GM12878 (cell line): ENCODE measurements around the gene PDX1. TPM values are rescaled to one million over a fixed set of nuclear protein-coding genes. Genes with fewer than 3 reads are reported as not detected.

Experiments
- ATAC-seq: fragments of 200-7000 bp; cut with Tn5 transposase; 3 replicates; pipeline ENCODE4 v1.9.1; 2020; ENCODE audit warnings: mild to moderate bottlenecking, moderate library complexity
- Bru-seq: library from RNA; stranded (reverse); fragments of 400-500 nt; gene quantifications from one replicate; lab custom pipeline; 2021; lab: Mats Ljungman, UMichigan
- BruChase-seq, 2 experiments: library from RNA; stranded (reverse); fragments of 400-500 nt; gene quantifications; one replicate each; lab custom pipeline; 2021; lab: Mats Ljungman, UMichigan
- BruUV-seq: library from RNA; stranded (reverse); fragments of 400-500 nt; replicated peaks from 2 replicates; lab custom pipeline; 2021; lab: Mats Ljungman, UMichigan
- CTCF ChIA-PET: fragments of 300-600 bp; sonication (Branson Sonifier 250); formaldehyde crosslinking; extraction: SDS; loops from one replicate; lab custom pipeline; 2021; ENCODE audit warnings: inconsistent platforms; lab: Yijun Ruan, JAX
- POLR2A ChIA-PET: fragments of 350-600 bp; formaldehyde crosslinking; extraction: SDS; loops from one replicate; lab custom pipeline; 2021; ENCODE audit warnings: inconsistent platforms; lab: Charles Lee
- RAD21 ChIA-PET: fragments of 300-600 bp; sonication (Branson Sonifier 250); formaldehyde crosslinking; loops from one replicate; lab custom pipeline; 2023; ENCODE audit warnings: antibody characterized with exemption; ENCODE audit not compliant: unreplicated experiment; lab: Charles Lee
- SMC1A ChIA-PET: fragments of 300-600 bp; sonication (Branson Sonifier 250); formaldehyde crosslinking; loops from one replicate; lab custom pipeline; 2023; ENCODE audit not compliant: unreplicated experiment, uncharacterized antibody; lab: Charles Lee
- DNase-seq: peaks from one replicate; pipeline ENCODE4 v3.0.0-alpha.2; 2011; ENCODE audit warnings: low read depth, low spot score
- FAIRE-seq: peaks from 3 replicates; lab custom pipeline; 2011; peaks lifted over from hg19 to GRCh38; lab: Jason Lieb, UNC
- H2AFZ ChIP-seq: 2 replicates; pipeline ENCODE4 v1.6.0; 2011; ENCODE audit warnings: low read depth, low read length, control low read depth; ENCODE audit not compliant: control insufficient read depth
- H3K27ac ChIP-seq: 2 replicates; pipeline ENCODE4 v1.5.1; 2011; ENCODE audit warnings: control low read depth; ENCODE audit not compliant: control insufficient read depth, insufficient read depth
- H3K27me3 ChIP-seq, 2 experiments: replicated peaks in 1 of 2; 2 replicates each; pipeline versions ENCODE4 v1.6.0 to v1.6.1; 2011; ENCODE audit warnings: low read length in 1 of 2; ENCODE audit not compliant: control insufficient read depth in 2 of 2, insufficient read depth in 2 of 2
- H3K36me3 ChIP-seq, 2 experiments: 2 replicates each; pipeline ENCODE4 v1.5.1; 2011; ENCODE audit warnings: low read length in 1 of 2; ENCODE audit not compliant: control insufficient read depth in 2 of 2, insufficient read depth in 2 of 2
- H3K4me1 ChIP-seq: 2 replicates; pipeline ENCODE4 v1.6.1; 2011; ENCODE audit warnings: mild to moderate bottlenecking, low read length, moderate library complexity, mixed read lengths; ENCODE audit not compliant: control insufficient read depth, insufficient read depth
- H3K4me2 ChIP-seq: 2 replicates; pipeline ENCODE4 v1.6.0; 2011; ENCODE audit warnings: control low read depth; ENCODE audit not compliant: control insufficient read depth, insufficient read depth
- H3K4me3 ChIP-seq: fragments of 200-600 bp; sonication (generic); 2 replicates; pipeline ENCODE4 v1.5.1; 2016
- H3K79me2 ChIP-seq: 2 replicates; pipeline ENCODE4 v1.6.0; 2011; ENCODE audit warnings: low read length; ENCODE audit not compliant: control insufficient read depth, insufficient read depth
- H3K9ac ChIP-seq: 2 replicates; pipeline ENCODE4 v1.8.0; 2011; ENCODE audit warnings: low read length, control low read depth, mixed read lengths; ENCODE audit not compliant: control insufficient read depth, insufficient read depth
- H3K9me3 ChIP-seq: replicated peaks from 3 replicates; pipeline ENCODE4 v1.5.1; 2011; ENCODE audit warnings: mild to moderate bottlenecking, low read length; ENCODE audit not compliant: control insufficient read depth, insufficient read depth
- H4K20me1 ChIP-seq: 2 replicates; pipeline ENCODE4 v1.6.0; 2011; ENCODE audit not compliant: control insufficient read depth, insufficient read depth
- NFYA ChIP-seq: IDR thresholded peaks from 2 replicates; pipeline ENCODE4 v1.6.1; 2011; ENCODE audit warnings: low read depth, mild to moderate bottlenecking, low read length, improper control_type of control experiment, borderline replicate concordance
- ZBTB33 ChIP-seq: fragments of 450-650 bp; IDR thresholded peaks from 2 replicates; pipeline ENCODE4 v1.6.1; 2017; ENCODE audit warnings: mild to moderate bottlenecking
- WGBS: methylation state at CpG from one replicate; pipeline ENCODE4 v1.1.6; 2016; ENCODE audit warnings: low lambda C conversion rate; ENCODE audit not compliant: insufficient replicate concordance, insufficient coverage; ENCODE audit errors: missing lambda C conversion rate; 5-methylcytosine and 5-hydroxymethylcytosine counted together
- in situ Hi-C: fragments of 300-500 bp; cut with MboI; formaldehyde crosslinking; loops from 9 replicates; pipeline ENCODE4 v1.14.3; 2018; ENCODE audit warnings: mixed read lengths
- intact Hi-C: fragments of 100-400 bp; cut with micrococcal nuclease; formaldehyde crosslinking; loops from one replicate; pipeline ENCODE4 v1.14.2; 2022; ENCODE audit not compliant: unreplicated experiment
- long read RNA-seq, 2 experiments: library from polyadenylated mRNA; unstranded; transcript quantifications; one replicate each; pipeline ENCODE4 v2.0.0, GENCODE V29; 2019 to 2020
- polyA minus RNA-seq, 3 experiments: library from RNA; depleted of rRNA, polyadenylated mRNA; stranded (reverse); fragments of >200 nt; gene quantifications; 2 replicates each; pipeline ENCODE4 v1.2.3, GENCODE V29; 2011
- polyA plus RNA-seq, 11 experiments: library from polyadenylated mRNA; depleted of rRNA in 4 of 11; unstranded in 6 of 11; stranded (reverse) in 5 of 11; fragments of >200 nt; fragmentation: Nextera tagmentation in 4 of 11; fragmentation: Illumina TruSeq in 1 of 11; extraction: Ambion mirVana in 4 of 11; extraction: Trizol in 1 of 11; gene quantifications; 1 replicate in 1 of 11; 2 replicates in 10 of 11; pipeline versions ENCODE4 v1.2.1 to v1.2.3, GENCODE V29; 2011 to 2016; ENCODE audit warnings: inconsistent platforms in 2 of 11, missing spikeins in 2 of 11, low read depth in 1 of 11
- total RNA-seq, 4 experiments: library from RNA; depleted of rRNA in 3 of 4; stranded (reverse); fragments of >200 nt in 3 of 4; fragmentation: Illumina TruSeq in 1 of 4; extraction: Trizol in 1 of 4; gene quantifications; 2 replicates each; pipeline versions ENCODE4 v1.2.1 to v1.2.3, GENCODE V29; 2013 to 2021
- TF ChIP-seq, protein P1 (sequence below): IDR thresholded peaks from 2 replicates; pipeline ENCODE4 v1.6.1; 2011; ENCODE audit warnings: low read depth, low read length, improper control_type of control experiment, borderline replicate concordance

Gene PDX1
- not detected in 2 replicates for total RNA-seq (2013; cell fraction: nucleolus; rRNA removed)
- total RNA-seq (2014; rRNA removed): not detected in 2 replicates
- total RNA-seq (2014; rRNA removed; fragmentation: Illumina TruSeq; extraction: Trizol): not detected in 2 replicates
- not detected in 2 replicates for total RNA-seq (2021)
- not detected for polyA plus RNA-seq (2011; ENCODE audit: low read depth)
- 0.03 and 0.09 TPM in 2 replicates for polyA plus RNA-seq (2011; rRNA removed)
- 0.03 TPM in 1 of 2 replicates, not detected in the other for polyA plus RNA-seq (2011; cell fraction: cytosol; rRNA removed)
- 0.07 TPM in 1 of 2 replicates, not detected in the other for polyA plus RNA-seq (2011; cell fraction: nucleus; rRNA removed)
- 0.06 and 0.08 TPM in 2 replicates for polyA plus RNA-seq (2012)
- polyA plus RNA-seq (2014; fragmentation: Illumina TruSeq; extraction: Trizol): not detected in 2 replicates
- polyA plus RNA-seq (2014; fragmentation: Nextera tagmentation; extraction: Ambion mirVana): under 1 TPM in 1 of 2 experiments, not detected in 1; 0.02 TPM
- polyA plus RNA-seq (2014; rRNA removed): not detected in 2 replicates
- not detected for polyA plus RNA-seq (2016; fragmentation: Nextera tagmentation; extraction: Ambion mirVana)
- polyA minus RNA-seq (2011; rRNA and poly(A)+ RNA removed): not detected in 2 replicates
- not detected in 2 replicates for polyA minus RNA-seq (2011; cell fraction: cytosol; rRNA and poly(A)+ RNA removed)
- polyA minus RNA-seq (2011; cell fraction: nucleus; rRNA and poly(A)+ RNA removed): not detected in 2 replicates
- percentile 27 among the genes with signal in this experiment for Bru-seq, nascent RNA
- percentile 22 among the genes with signal in this experiment for BruChase-seq, experiment 1, labeled RNA remaining after a 6-hour chase
- BruChase-seq, experiment 2, labeled RNA remaining after a 2-hour chase: percentile 22 among the genes with signal in this experiment
- long read RNA-seq, experiment 1: 0 reads
- long read RNA-seq, experiment 2: 0 reads

DNA sequence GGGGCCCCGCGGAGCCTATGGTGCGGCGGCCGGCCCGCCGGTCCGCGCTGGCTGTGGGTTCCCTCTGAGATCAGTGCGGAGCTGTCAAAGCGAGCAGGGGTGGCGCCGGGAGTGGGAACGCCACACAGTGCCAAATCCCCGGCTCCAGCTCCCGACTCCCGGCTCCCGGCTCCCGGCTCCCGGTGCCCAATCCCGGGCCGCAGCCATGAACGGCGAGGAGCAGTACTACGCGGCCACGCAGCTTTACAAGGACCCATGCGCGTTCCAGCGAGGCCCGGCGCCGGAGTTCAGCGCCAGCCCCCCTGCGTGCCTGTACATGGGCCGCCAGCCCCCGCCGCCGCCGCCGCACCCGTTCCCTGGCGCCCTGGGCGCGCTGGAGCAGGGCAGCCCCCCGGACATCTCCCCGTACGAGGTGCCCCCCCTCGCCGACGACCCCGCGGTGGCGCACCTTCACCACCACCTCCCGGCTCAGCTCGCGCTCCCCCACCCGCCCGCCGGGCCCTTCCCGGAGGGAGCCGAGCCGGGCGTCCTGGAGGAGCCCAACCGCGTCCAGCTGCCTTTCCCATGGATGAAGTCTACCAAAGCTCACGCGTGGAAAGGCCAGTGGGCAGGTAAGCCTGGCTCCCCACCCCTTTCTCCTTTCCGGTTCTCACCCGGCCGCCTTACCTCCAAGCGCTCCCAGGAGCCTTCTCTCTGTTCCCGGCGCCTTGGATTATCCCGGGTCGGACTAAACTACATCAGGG, at the start of gene PDX1:
TSS of gene PDX1 (plus strand) at position 67 of the 743 bp plus-strand sequence. CDS start at position 206, 139 bp downstream.
- peak within 1 kb of the TSS; percentile 38 for H3K4me2 ChIP-seq
- SMC1A ChIA-PET: interaction anchor here (0.6 to 1.2 kb wide), 2 partner anchors 33 to 49 kb away, joined by 3 read pairs; no protein-coding TSS in a partner anchor
- H3K9ac ChIP-seq: no peak within 1 kb of the TSS
- peaks cover 2% of the 10 kb centered on the region; the same call in 1 of the 3 replicates for H3K9me3 ChIP-seq
- H3K79me2 ChIP-seq: no peaks in the 10 kb centered on the region
- ATAC-seq (no peak), FAIRE-seq (no peak), DNase-seq (no peak)
- H3K4me3 ChIP-seq: no peak within 1 kb of the TSS
- CTCF ChIA-PET: interaction anchor here (1.3 to 1.9 kb wide), 2 partner anchors 9 to 51 kb away, joined by 3 to 5 read pairs; no protein-coding TSS in a partner anchor
- RAD21 ChIA-PET: interaction anchor here (3.2 kb wide), 1 partner anchor 34 kb away, joined by 12 read pairs; no protein-coding TSS in a partner anchor
- no TSS peak for BruUV-seq
- POLR2A ChIA-PET: no interaction called here
- intact Hi-C loops: no loop called here
- 14% methylated on average over 44 of the region's 76 CpGs for WGBS
- H3K27me3 ChIP-seq: peaks cover 20 to 44% of the 10 kb centered on the region in 2 experiments
- no peak within 1 kb of the TSS for H2AFZ ChIP-seq
- H3K27ac ChIP-seq: no peak within 1 kb of the TSS
- in situ Hi-C loops: no loop called here
- no peaks in the 10 kb centered on the region for H4K20me1 ChIP-seq
- no peaks in the 10 kb centered on the region for H3K36me3 ChIP-seq
- no peaks in the 10 kb centered on the region for H3K4me1 ChIP-seq
- TF ChIP-seq ZBTB33 (no peak), NFYA (no peak)
- TF ChIP-seq, protein P1, sequence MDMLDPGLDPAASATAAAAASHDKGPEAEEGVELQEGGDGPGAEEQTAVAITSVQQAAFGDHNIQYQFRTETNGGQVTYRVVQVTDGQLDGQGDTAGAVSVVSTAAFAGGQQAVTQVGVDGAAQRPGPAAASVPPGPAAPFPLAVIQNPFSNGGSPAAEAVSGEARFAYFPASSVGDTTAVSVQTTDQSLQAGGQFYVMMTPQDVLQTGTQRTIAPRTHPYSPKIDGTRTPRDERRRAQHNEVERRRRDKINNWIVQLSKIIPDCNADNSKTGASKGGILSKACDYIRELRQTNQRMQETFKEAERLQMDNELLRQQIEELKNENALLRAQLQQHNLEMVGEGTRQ: 0 out of 2 replicates have a peak, but pooled peaks have one; percentile 8
